GM21723 (cell line): ENCODE measurements around the gene STK32B.
"Not testable (repeated sequence)": the region's sequence is repeated elsewhere in the genome, so short reads cannot be mapped to it uniquely, and the experiment has no call there.

Experiments used
- ATAC-seq: cut with Tn5 transposase; IDR thresholded peaks from one replicate; pipeline ENCODE4 v1.9.1; 2021; ENCODE audit warnings: mild to moderate bottlenecking, moderate library complexity; ENCODE audit not compliant: unreplicated experiment

STK32B gene

DNA sequence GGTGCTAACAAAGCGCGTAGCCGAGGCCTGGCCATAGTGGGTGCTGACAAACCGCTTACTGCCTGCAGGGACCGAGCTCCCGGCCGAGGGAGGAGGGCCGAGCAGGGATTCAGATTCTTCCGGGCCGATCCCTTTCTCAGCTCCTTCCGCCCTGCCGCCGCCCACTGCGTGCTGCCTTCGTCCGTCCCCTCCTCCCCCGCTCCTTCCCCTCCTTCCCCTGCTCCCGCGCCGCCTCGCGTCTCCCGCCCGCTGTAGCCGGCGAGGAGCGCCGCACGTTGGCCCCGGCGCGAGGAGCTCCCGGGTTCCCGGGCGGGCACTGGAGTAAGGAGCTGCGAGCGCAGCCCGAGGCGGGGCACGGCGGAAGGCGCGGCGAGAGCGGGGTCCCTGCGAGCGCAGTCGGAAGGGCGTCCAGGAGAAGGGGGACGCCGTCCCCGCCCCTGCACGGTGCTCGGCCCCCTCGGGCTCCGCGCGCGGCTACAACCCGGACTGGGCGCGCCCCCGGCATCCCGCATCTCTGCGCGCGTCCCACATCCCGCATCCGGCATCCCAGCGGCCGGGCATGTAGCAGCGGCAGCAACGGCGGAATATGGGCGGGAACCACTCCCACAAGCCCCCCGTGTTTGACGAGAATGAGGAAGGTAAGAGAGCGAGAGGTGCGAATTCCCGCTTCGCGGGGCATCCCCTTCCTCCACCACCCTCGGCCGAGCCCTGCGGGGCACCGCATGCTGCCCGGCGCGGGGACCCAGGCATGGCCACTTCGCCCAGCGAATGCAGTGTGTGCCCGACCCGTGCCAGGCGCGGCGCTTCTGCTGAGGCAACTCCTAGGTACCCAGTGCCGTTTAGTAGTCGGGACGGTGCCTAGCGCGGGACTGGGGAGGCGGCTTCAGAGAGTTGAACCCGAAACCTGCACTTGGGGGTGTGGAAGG, at the start of gene STK32B:
STK32B (plus strand) TSS at position 203 of the 926 bp plus-strand sequence.
- ATAC-seq = no peak

DNA sequence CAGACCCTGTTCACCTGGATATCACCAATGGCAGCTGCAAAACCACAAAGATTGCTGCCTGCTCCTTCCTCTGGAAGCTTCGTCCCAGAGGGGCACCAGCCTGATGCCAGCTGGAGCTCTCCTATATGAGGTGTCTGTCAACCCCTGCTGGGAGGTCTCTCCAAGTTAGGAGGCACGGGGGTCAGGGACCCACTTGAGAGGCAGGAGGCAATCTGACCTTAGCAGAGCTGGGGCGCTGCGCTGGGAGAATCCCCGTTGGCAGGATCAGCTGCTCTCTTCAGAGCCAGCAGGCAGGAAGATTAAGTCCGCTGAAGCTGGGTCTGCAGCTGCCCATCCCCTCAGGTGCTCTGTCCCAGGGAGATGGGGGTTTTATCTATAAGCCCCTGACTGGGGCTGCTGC, 49.6 kb upstream of the STK32B start:
- not testable (repeated sequence) for ATAC-seq

DNA sequence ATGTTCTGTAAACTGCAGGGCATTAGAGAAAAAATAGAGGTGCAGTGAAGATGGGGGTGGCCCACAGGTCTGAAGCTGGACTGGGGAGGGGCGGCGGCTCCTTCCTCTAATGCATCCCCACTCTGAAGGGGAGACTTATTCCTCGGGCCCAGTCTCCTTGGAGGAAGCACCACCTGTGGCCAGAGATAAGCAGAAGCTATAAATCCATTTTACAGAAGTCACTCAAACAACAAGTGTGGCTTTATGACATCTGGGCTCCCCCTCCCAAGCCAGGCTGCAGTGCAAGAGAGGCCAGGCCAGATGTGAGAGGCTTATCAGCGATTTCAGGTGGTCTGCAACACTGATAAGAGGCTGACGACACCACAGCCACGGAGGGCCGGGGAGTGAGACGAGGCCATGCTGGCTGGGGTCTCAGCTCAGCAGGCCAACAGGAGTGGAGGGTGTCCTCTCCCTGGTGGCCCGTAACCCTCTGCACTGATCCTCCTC, 47.9 kb upstream of the STK32B start:
- no peak for ATAC-seq

DNA sequence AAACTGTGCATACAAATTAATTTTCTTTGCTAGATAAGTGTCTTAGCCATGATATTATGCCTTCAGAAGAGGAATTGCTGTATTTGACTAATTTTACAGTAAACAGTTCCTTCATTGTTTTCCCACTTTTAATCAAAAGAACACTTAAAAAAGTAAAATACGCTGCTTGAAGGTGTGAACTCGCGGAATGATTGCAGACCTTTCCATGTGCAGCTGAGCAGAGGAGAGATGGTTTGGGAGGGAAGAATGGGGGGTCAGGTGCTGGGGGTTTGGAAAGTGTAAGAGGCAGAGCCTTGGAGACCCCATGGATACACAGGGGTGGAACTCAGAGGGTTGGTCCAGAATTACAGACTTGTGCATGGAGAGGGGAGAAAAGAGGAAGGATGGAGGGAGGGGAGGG, 47.4 kb upstream of the STK32B start:
- no peak for ATAC-seq

DNA sequence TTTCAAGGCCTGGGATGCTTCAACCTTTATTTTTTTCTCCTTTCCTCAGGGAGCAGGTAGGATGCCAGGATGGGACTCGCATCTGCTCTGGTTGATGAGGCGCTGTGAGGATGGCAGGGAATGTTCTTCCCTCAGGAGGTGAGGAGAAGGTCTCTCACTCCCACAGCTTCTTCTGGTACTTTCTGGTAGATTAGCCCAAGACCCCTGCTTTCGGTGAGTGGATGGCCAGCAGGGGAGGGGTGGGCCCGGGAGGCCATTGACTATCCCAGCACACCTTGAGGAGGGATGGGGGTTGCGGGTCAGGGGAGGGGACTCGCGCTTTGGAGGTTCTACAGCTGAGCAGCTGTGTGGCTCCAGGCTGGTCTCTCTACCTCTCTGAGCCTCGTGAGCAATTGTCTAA, 46.8 kb upstream of the STK32B start:
- no peak for ATAC-seq

DNA sequence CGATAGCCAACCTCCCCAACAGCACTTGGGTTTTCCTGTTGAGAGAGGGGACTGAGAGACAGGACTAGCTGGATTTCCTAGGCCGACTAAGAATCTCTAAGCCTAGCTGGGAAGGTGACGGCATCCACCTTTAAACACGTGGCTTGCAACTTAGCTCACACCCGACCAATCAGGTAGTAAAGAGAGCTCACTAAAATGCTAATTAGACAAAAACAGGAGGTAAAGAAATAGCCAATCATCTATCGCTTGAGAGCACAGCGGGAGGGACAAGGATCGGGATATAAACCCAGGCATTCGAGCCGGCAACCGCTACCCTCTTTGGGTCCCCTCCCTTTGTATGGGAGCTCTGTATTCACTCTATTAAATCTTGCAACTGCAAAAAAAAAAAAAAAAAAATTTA, 44.3 kb upstream of the STK32B start:
- ATAC-seq = not testable (repeated sequence)

DNA sequence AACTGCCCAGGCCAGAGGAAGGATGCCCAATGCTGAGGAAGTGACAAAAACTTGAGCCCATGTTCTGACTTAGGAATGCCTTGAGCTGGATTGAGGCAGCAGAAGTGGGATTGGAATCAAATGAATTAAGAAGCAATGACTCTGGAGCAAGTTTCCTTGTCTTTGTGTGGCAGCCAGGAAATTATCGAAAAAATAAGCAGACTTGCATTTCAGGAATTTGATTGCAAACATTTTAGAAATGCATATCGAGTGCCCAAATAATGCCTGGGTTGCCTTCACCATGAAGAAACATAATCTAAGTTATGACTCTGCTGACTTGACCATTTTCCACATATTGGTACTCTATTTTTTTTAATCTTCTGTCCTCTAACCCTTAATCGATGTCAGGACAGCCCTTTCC, 41.5 kb upstream of the STK32B start:
- ATAC-seq = no peak

DNA sequence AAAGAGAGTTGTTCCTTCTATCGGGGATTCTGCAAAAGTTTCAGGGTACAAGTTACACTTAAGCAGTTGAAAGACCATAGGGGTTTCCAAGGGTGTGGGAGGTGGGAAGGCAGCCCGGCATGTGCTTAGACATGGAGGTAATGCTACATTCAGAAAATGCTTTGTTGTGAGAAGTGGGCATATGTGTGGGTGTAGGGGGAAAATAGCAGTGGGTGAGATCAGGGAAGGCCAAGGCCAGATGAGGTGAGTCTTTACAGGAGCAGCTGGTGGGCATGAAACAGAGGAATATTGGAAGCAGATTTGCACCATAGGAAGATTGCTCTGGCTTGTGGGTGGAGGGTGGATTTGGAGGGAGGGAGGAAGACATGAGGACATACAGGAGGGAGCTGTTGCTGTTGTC, 40.3 kb upstream of the STK32B start:
- ATAC-seq = no peak

DNA sequence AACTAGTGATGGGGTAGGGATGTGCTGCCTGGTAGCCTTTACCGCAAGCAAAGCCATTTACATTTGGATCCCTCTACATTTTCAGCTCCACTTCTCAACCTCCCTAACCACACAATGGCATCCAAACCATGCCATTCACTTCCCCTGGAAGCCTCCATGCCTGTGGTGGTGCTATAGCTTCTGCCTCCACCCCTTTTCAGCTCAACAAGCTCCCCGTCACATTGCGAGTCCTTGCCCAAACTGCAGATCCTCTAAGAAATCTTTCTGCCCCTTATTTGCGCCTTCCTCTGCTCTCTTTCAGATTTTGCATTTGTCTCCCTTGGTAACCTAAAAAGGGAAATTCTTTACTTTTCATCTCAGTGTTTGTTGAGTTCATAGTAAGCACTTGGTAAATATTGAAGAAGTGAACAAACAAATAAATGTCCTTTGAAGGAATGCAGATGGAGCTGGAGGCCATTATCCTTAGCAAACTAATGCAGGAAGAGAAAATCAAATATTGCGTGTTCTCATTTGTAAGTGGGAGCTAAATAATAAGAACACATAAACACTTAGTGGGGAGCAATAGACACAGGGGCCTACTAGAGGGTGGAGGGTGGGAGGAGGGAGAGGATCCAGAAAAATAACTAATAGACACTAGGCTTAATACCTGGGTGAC, 38.9 kb upstream of the STK32B start:
- no peak for ATAC-seq

DNA sequence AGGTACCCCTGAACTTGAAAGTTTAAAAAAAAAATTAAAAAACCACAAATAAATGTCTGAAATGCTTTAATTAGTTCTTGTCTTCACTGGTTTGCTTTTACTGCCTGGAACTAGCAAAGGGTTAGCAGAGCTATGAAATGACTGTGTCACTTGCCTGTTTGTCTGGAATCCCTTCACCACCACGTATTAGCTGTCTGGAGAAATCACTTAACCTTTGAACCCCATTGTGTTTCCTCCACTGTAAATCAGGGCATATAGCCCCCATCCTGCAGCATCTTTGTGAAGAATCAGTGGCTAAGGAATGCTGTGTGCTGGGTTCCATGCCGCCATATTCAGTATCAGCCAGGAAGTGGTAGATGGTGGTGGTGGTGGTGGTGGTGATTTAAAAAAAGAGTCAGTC, 38.3 kb upstream of the STK32B start:
- no peak for ATAC-seq

DNA sequence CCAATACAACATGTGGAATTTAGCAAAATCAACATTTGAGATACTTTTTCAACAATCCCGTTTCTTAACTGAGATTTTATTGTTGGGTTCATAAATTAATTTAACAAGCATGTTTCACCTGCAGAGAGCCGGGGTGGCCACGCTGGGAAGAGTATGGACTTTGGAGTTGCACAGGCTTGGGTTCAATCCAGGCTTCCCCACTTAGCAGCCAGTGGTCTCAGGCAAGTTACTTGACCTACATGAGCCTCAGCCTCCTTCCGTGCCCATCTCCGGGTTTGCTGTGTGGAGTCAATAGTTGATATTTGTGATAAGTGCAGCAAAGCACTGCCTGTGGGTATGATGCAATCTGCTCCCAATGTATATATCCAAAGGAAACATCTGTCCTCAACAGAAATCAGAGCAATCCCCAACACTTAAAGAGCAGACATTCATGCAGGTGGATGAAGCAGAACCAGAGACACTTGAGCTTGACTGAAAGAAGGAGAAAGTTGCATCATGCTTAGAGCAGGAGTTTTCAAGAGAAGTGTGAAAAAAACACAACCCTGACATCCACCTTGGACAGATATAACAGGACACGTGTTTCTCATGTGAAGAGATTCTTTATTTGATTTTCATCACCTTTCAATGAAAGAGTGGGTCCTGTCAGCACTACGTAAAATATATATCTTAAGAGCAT, 37.1 kb upstream of the STK32B start:
- ATAC-seq = no peak

DNA sequence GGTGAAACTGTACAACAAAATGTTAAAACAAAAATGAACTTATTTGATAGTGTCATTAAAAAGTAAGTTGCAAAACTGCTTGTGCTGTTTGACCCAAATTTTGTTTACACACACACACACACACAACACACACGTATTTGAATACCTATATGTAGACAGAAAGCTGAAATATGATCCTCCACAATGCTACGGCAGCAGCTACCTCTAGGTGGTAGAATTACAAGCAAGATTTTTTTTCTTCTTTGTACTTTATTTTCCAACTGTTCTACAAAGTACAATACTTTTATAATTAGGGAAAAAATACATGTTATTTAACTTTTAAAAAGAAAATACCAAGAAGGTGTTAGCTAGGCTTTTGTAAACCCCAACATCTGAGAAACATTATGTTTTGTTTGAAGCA, 33.2 kb upstream of the STK32B start:
- no peak for ATAC-seq

DNA sequence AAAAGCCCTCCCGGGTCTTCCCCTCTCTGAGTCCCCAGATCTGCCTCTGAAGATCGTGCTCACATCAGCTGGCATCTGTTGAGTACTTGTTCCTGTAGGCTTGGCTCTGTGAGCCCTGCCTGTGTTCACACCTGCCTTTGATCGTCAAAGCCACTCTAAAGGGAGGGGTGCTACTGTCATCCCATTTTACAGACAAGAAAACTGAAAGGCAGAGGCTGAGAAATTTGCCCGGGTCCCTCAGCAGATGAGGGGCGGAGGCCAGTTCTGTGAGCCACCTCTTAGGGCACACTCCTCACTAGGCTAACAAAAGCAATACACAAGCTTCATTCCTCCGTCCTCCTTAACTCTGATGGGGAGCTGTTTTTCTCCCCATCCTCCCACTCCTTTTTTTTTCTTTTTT, 32.7 kb upstream of the STK32B start:
- ATAC-seq = no peak

DNA sequence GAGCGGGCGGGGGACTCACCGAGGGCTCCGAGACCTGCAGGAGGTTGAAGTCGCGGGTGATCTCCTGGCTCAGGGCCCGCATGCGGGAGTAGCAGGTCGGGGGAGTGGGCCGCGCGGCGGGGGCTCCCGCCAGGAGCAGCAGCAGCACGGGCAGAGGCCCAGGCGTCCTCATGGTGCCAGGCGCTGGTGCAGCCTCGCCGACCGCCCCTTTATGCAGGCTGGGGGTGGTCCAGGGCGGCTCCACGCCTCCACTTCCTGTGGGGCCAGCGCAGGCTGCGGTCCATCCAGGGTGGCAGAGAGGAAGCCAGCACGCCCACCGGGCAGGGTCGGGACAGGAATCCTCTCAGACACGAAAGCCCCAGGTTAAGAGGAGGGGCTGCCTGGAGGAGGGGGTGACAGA, 32.0 kb upstream of the STK32B start, which contains the start of gene CYTL1:
CYTL1 (minus strand) TSS at position 185 of the 400 bp plus-strand sequence; CDS start at position 172, 13 bp downstream.
- no peak for ATAC-seq

DNA sequence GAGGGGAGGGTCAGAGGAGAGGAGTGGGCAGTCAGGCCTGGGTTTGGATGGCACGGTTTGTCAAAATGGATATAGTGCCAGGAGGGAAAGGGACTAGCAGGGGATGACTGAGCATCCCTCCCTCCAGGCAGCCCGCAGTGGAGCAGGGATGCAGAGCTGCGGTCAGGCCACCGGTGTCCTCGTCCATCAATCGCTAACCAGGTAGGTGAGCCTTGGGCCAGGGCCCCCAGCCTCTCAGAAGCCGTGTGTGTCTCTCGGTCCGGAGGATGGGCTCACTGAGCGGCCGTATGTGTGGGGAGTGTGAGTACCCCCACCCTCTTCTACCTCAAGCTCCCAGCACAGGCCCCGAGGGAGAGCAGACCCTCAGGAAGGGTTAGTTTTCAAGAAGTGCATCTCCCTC, 31.5 kb upstream of the STK32B start:
- ATAC-seq = no peak

DNA sequence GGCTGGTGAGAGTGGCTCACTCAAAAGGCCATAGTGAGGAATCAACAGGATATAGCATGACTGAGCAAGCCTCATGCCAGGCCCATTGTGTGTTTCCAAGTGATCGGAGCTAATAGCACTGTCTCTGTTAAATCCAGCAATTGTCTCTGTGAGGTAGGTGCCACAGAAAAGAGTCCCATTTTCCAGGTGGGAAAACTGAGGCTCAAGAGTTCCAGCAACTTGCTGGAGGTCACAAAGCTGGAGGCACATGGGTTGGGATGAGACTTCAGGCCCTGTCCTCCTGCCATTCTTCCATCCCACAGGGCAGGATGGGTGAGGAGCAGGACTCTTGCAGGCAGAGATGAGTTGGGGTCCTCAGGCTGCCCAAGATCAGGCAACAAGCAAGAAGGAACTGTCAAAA, 30.9 kb upstream of the STK32B start:
- no peak for ATAC-seq

DNA sequence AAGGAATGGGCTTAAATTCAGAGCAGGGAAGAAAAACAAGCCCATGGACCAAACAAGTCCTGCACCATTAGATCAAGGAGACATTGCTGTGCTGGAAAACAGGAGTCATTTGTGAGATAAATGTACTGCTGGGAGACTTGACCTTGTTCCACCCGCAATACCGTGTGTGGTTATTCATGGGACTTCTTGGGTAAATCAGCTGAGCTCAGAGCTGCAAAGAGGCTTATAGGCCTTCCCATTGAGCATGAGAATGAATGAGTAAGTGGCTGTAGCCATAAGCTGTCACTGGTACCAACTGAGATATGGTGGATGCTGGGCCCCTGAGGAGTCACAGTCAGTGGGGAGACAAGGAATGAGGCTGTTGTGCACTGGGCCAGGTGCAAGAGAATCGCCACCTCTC, 29.7 kb upstream of the STK32B start:
- ATAC-seq = no peak

DNA sequence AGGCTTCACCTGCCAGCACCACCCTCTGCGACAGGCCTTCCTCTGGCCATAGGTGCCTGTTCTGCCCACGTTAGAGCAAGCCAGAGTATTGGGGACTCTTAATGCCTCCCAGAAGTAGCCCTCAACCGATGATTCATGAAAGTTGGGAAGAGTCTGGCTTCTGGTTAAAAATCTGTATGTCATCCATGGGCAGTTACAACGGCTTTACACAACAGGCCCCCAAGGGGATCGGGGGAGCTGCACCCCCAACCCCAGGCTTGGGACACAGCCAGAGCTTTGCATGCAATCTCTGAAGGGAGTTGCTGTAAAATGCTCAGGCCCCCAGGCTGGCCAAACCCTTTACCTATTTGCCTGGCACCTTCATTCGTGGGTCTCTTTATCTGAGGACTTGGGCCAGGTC, 26.6 kb upstream of the STK32B start:
- ATAC-seq = no peak

DNA sequence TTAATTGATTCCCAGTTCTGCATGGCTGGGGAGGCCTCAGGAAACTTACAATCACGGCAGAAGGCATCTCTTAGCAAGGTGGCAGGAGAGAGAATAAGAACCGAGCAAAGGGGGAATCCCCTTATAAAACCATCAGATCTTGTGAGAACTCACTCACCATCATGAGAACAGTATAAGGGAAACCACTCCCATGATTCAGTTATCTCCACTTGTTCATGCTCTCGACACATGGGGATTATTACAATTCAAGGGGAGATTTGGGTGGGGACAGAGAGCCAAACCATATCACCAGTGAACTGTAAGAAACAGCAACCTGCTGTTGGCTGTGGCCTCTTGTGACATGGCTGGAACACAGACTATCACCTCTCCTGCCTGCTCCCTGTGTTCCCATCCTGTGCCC, 24.9 kb upstream of the STK32B start:
- no peak for ATAC-seq

DNA sequence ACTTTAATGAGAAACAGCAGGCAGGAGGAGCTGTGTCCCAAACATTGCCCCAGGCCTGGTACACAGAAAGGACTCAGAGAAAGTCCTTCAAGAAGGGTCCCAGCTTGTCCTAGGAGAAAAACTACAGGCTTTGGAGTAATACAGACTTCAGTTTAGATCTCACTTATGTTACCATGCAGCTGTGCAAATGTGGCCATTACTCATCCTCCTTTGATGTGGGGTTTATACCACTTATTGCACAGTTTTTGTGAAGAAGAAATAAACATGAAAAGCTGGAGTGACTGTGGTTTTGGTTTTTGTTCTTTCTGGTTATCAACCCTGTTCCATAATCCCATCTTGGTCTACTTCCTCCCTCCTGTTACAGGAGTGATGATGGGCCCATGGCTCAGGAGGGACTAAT, 23.9 kb upstream of the STK32B start:
- no peak for ATAC-seq

DNA sequence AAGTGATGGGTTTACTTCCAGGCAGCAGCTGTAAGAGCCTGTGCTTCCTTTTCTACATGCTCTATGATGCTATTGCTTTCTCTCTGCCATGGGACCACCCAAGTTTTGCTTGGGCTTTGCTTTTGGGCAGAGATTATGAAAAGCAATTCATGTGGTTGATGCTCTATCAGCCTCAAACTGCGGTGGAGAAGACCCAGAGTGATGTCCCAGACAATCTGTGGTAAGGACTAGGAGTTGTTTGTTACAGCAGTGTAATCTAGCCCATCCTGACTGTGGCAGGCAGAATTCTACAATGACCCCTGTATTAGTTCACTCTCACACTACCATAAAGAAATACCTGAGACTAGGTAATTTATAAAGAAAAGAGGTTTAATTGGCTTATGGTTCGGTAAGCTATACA, 22.8 kb upstream of the STK32B start:
- no peak for ATAC-seq

DNA sequence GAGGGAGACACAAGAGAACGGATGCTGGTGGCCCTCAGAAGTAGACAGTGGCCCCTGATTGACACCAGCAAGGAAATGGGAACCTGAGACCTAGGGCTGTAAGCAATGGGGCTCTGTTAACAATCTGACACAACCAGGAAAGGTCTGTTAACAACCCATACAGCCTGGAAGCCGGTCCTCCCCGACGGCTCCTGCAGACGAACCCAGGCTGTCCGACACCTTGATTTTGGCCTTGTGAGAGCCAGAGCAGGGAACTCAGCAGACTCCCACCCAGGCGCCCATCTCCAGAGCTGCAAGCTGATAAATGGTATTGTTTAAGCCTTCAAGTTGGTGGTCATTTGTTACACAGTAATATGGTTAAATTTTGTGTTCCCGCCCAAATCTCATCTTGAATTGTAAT, 21.8 kb upstream of the STK32B start:
- no peak for ATAC-seq
